Endothelial cell (in vitro differentiated cells): ENCODE data around the gene SKAP1. TPM values are rescaled to one million over a fixed set of nuclear protein-coding genes. Genes with fewer than 3 reads are reported as not detected.
A peak's percentile ranks its signal among the peaks of the same experiment; 100 is the strongest.

Experiments
- DNase-seq: peaks from one replicate; pipeline ENCODE4 v3.0.0; 2021; ENCODE audit warnings: low spot score
- H3K27ac Mint-ChIP-seq: one replicate; pipeline ENCODE4 v1.8.0; 2021; ENCODE audit warnings: mixed read lengths, inconsistent platforms; ENCODE audit not compliant: unreplicated experiment
- H3K27me3 Mint-ChIP-seq: one replicate; pipeline ENCODE4 v1.8.0; 2021; ENCODE audit warnings: mild to moderate bottlenecking, moderate library complexity, mixed read lengths, inconsistent platforms; ENCODE audit not compliant: unreplicated experiment
- H3K36me3 Mint-ChIP-seq: one replicate; pipeline ENCODE4 v1.8.0; 2021; ENCODE audit warnings: mild to moderate bottlenecking, low read depth, mixed read lengths, inconsistent platforms; ENCODE audit not compliant: unreplicated experiment
- H3K4me1 Mint-ChIP-seq: one replicate; pipeline ENCODE4 v1.8.0; 2021; ENCODE audit warnings: mild to moderate bottlenecking, mixed read lengths, inconsistent platforms; ENCODE audit not compliant: unreplicated experiment
- H3K4me3 Mint-ChIP-seq: one replicate; pipeline ENCODE4 v1.8.0; 2021; ENCODE audit warnings: mild to moderate bottlenecking, mixed read lengths, inconsistent platforms; ENCODE audit not compliant: unreplicated experiment
- H3K9me3 Mint-ChIP-seq: one replicate; pipeline ENCODE4 v1.8.0; 2021; ENCODE audit warnings: mixed read lengths, inconsistent platforms; ENCODE audit not compliant: unreplicated experiment
- CTCF ChIP-seq: fragments of 200-600 bp; sonication (generic); IDR thresholded peaks from one replicate; pipeline ENCODE4 v1.5.0; 2021; ENCODE audit warnings: antibody characterized with exemption; ENCODE audit not compliant: unreplicated experiment
- total RNA-seq: library from RNA; stranded (reverse); fragmentation: NEBNext Ultra II Directional; extraction: Animal tissue kit (Norgen Biotek cat#: 25700); gene quantifications from one replicate; pipeline ENCODE4 v1.2.1, GENCODE V29; 2021; ENCODE audit not compliant: unreplicated experiment

Gene SKAP1
- total RNA-seq, 1 donor from 2014 or later: 2.1 TPM

- DNase-seq: no peak
- Mint-ChIP-seq H3K9me3 (no peaks in the 10 kb centered on the region), H3K4me1 (peaks cover 15% of the 10 kb centered on the region), H3K27ac (no peak overlapping the region), H3K36me3 (no peaks in the 10 kb centered on the region), H3K4me3 (no peak overlapping the region), H3K27me3 (peaks cover 2% of the 10 kb centered on the region)
- no peak for TF ChIP-seq CTCF
Measured at GRCh38 chr17:48202959-48203358, 227.1 kb downstream of the SKAP1 start.

GRCh38 chr17:48198950-48199541, 231.0 kb downstream of the SKAP1 start:
- H3K36me3 Mint-ChIP-seq: no peaks in the 10 kb centered on the region
- H3K27me3 Mint-ChIP-seq: no peaks in the 10 kb centered on the region
- H3K27ac Mint-ChIP-seq: peak overlapping the region; percentile 58
- no peak overlapping the region for H3K4me3 Mint-ChIP-seq
- DNase-seq: no peak
- no peaks in the 10 kb centered on the region for H3K9me3 Mint-ChIP-seq
- no peak for TF ChIP-seq CTCF
- H3K4me1 Mint-ChIP-seq: peaks cover 25% of the 10 kb centered on the region

- no peaks in the 10 kb centered on the region for H3K27me3 Mint-ChIP-seq
- no peak for TF ChIP-seq CTCF
Measured at GRCh38 chr17:48195910-48196309, 234.1 kb downstream of the SKAP1 start.

GRCh38 chr17:48194097-48194550, 235.9 kb downstream of the SKAP1 start:
- H3K4me3 Mint-ChIP-seq: no peak overlapping the region
- H3K27ac Mint-ChIP-seq: no peak overlapping the region
- no peaks in the 10 kb centered on the region for H3K27me3 Mint-ChIP-seq
- H3K9me3 Mint-ChIP-seq: no peaks in the 10 kb centered on the region
- H3K36me3 Mint-ChIP-seq: no peaks in the 10 kb centered on the region
- no peak for DNase-seq
- peaks cover 24% of the 10 kb centered on the region for H3K4me1 Mint-ChIP-seq
- no peak for TF ChIP-seq CTCF

More at GRCh38 chr17:48195910-48196309, 234.1 kb downstream of the SKAP1 start:
- Mint-ChIP-seq H3K4me1 (peaks cover 31% of the 10 kb centered on the region), H3K27ac (no peak overlapping the region), H3K9me3 (no peaks in the 10 kb centered on the region), H3K36me3 (no peaks in the 10 kb centered on the region), H3K4me3 (no peak overlapping the region)
- no peak for DNase-seq

- Mint-ChIP-seq H3K4me1 (peaks cover 18% of the 10 kb centered on the region), H3K4me3 (no peak overlapping the region), H3K27ac (no peak overlapping the region), H3K36me3 (no peaks in the 10 kb centered on the region), H3K9me3 (no peaks in the 10 kb centered on the region), H3K27me3 (no peaks in the 10 kb centered on the region)
- no peak for TF ChIP-seq CTCF
- DNase-seq: no peak
Measured at GRCh38 chr17:48192321-48192731, 237.7 kb downstream of the SKAP1 start.
